Measurements from ENCODE around the gene ADRB2.
A peak's percentile ranks its signal among the peaks of the same experiment; 100 is the strongest.

ADRB2 gene

GRCh38 chr5:148834689-148835088, 8.3 kb downstream of the ADRB2 start:
- no peak overlapping the region for H3K27ac Mint-ChIP-seq
- DNase-seq (no peak), ATAC-seq (peak; percentile 60)
- peaks cover 2% of the 10 kb centered on the region for H3K27me3 Mint-ChIP-seq
- no peak overlapping the region for H3K4me3 Mint-ChIP-seq
- no peaks in the 10 kb centered on the region for H3K9me3 Mint-ChIP-seq
- peaks cover 12% of the 10 kb centered on the region for H3K4me1 Mint-ChIP-seq

GRCh38 chr5:148836272-148837250, 10.2 kb downstream of the ADRB2 start:
- Mint-ChIP-seq H3K4me3 (no peak overlapping the region), H3K4me1 (peaks cover 2% of the 10 kb centered on the region), H3K27ac (no peak overlapping the region), H3K9me3 (no peaks in the 10 kb centered on the region), H3K27me3 (peaks cover 12% of the 10 kb centered on the region)
- ATAC-seq: no peak
- DNase-seq: no peak

GRCh38 chr5:148837383-148837782, 11.0 kb downstream of the ADRB2 start:
- no peaks in the 10 kb centered on the region for H3K4me1 Mint-ChIP-seq
- ATAC-seq: no peak
- no peak overlapping the region for H3K27ac Mint-ChIP-seq
- no peak for DNase-seq
- peaks cover 12% of the 10 kb centered on the region for H3K27me3 Mint-ChIP-seq
- H3K4me3 Mint-ChIP-seq: no peak overlapping the region
- H3K9me3 Mint-ChIP-seq: no peaks in the 10 kb centered on the region

- H3K4me1 Mint-ChIP-seq: no peaks in the 10 kb centered on the region
- H3K27me3 Mint-ChIP-seq: peaks cover 12% of the 10 kb centered on the region
- ATAC-seq: no peak
- no peak for DNase-seq
- H3K9me3 Mint-ChIP-seq: no peaks in the 10 kb centered on the region
- H3K4me3 Mint-ChIP-seq: no peak overlapping the region
- H3K27ac Mint-ChIP-seq: no peak overlapping the region
Measured at GRCh38 chr5:148838357-148838756, 11.9 kb downstream of the ADRB2 start.

- no peak overlapping the region for H3K4me3 Mint-ChIP-seq
- ATAC-seq (peak; percentile 59), DNase-seq (no peak)
- H3K9me3 Mint-ChIP-seq: no peaks in the 10 kb centered on the region
- H3K27ac Mint-ChIP-seq: no peak overlapping the region
- peaks cover 12% of the 10 kb centered on the region for H3K27me3 Mint-ChIP-seq
- H3K4me1 Mint-ChIP-seq: no peaks in the 10 kb centered on the region
Measured at GRCh38 chr5:148839960-148840359, 13.5 kb downstream of the ADRB2 start.

- H3K9me3 Mint-ChIP-seq: no peaks in the 10 kb centered on the region
- no peak overlapping the region for H3K4me3 Mint-ChIP-seq
- no peak for DNase-seq
- H3K27ac Mint-ChIP-seq: no peak overlapping the region
- H3K4me1 Mint-ChIP-seq: peaks cover 2% of the 10 kb centered on the region
- H3K27me3 Mint-ChIP-seq: peaks cover 12% of the 10 kb centered on the region
- no peak for ATAC-seq
Measured at GRCh38 chr5:148840531-148840930, 14.1 kb downstream of the ADRB2 start.

GRCh38 chr5:148841519-148841918, 15.1 kb downstream of the ADRB2 start:
- peaks cover 6% of the 10 kb centered on the region for H3K4me1 Mint-ChIP-seq
- H3K9me3 Mint-ChIP-seq: no peaks in the 10 kb centered on the region
- no peak overlapping the region for H3K27ac Mint-ChIP-seq
- peaks cover 12% of the 10 kb centered on the region for H3K27me3 Mint-ChIP-seq
- no peak for DNase-seq
- no peak overlapping the region for H3K4me3 Mint-ChIP-seq
- no peak for ATAC-seq

GRCh38 chr5:148842161-148842560, 15.8 kb downstream of the ADRB2 start:
- Mint-ChIP-seq H3K27ac (no peak overlapping the region), H3K4me3 (no peak overlapping the region), H3K9me3 (no peaks in the 10 kb centered on the region), H3K4me1 (peaks cover 6% of the 10 kb centered on the region), H3K27me3 (peaks cover 12% of the 10 kb centered on the region)
- ATAC-seq (no peak), DNase-seq (no peak)

- Mint-ChIP-seq H3K4me1 (peaks cover 15% of the 10 kb centered on the region), H3K4me3 (no peak overlapping the region)
Measured at GRCh38 chr5:148843510-148844318, 17.3 kb downstream of the ADRB2 start.

GRCh38 chr5:148844433-148845280, 18.2 kb downstream of the ADRB2 start:
- Mint-ChIP-seq H3K27me3 (peaks cover 10% of the 10 kb centered on the region), H3K27ac (no peak overlapping the region), H3K9me3 (peaks cover 6 to 15% of the 10 kb centered on the region in 2 donors), H3K4me1 (peaks cover 24% of the 10 kb centered on the region), H3K4me3 (no peak overlapping the region)
- no peak for DNase-seq
- no peak for ATAC-seq

More at GRCh38 chr5:148843510-148844318, 17.3 kb downstream of the ADRB2 start:
- H3K9me3 Mint-ChIP-seq: peaks cover 6 to 8% of the 10 kb centered on the region in 2 donors
- DNase-seq: no peak
- H3K27ac Mint-ChIP-seq: no peak overlapping the region
- ATAC-seq: no peak
- peaks cover 12% of the 10 kb centered on the region for H3K27me3 Mint-ChIP-seq

GRCh38 chr5:148846930-148847329, 20.5 kb downstream of the ADRB2 start:
- H3K4me1 Mint-ChIP-seq: peaks cover 28% of the 10 kb centered on the region
- ATAC-seq (no peak), DNase-seq (no peak)
- H3K4me3 Mint-ChIP-seq: no peak overlapping the region
- H3K9me3 Mint-ChIP-seq: peaks cover 6 to 15% of the 10 kb centered on the region in 2 donors
- no peaks in the 10 kb centered on the region for H3K27me3 Mint-ChIP-seq
- no peak overlapping the region for H3K27ac Mint-ChIP-seq

GRCh38 chr5:148847456-148847855, 21.0 kb downstream of the ADRB2 start:
- Mint-ChIP-seq H3K27ac (peak overlapping the region in 1 of 2 donors; percentile 20), H3K4me3 (no peak overlapping the region), H3K9me3 (peaks cover 6 to 15% of the 10 kb centered on the region in 2 donors), H3K4me1 (peaks cover 28% of the 10 kb centered on the region), H3K27me3 (no peaks in the 10 kb centered on the region)
- ATAC-seq (no peak), DNase-seq (no peak)

GRCh38 chr5:148848393-148849031, 22.1 kb downstream of the ADRB2 start:
- peak; percentile 64 for ATAC-seq
- peak overlapping the region; percentile 38 to 91 for H3K27ac Mint-ChIP-seq
- H3K4me1 Mint-ChIP-seq: peaks cover 28% of the 10 kb centered on the region
- no peaks in the 10 kb centered on the region for H3K27me3 Mint-ChIP-seq
- DNase-seq: no peak
- H3K4me3 Mint-ChIP-seq: no peak overlapping the region
- H3K9me3 Mint-ChIP-seq: peaks cover 6 to 15% of the 10 kb centered on the region in 2 donors

GRCh38 chr5:148849461-148849860, 23.1 kb downstream of the ADRB2 start:
- ATAC-seq: peak; percentile 93
- Mint-ChIP-seq H3K27me3 (no peaks in the 10 kb centered on the region), H3K4me3 (no peak overlapping the region), H3K4me1 (peaks cover 33% of the 10 kb centered on the region), H3K9me3 (peaks cover 6 to 15% of the 10 kb centered on the region in 2 donors), H3K27ac (peak overlapping the region in 1 of 2 donors; percentile 83)
- no peak for DNase-seq

- Mint-ChIP-seq H3K4me3 (no peak overlapping the region), H3K9me3 (peaks cover 6 to 15% of the 10 kb centered on the region in 2 donors), H3K4me1 (peaks cover 38% of the 10 kb centered on the region), H3K27ac (no peak overlapping the region), H3K27me3 (no peaks in the 10 kb centered on the region)
- ATAC-seq: no peak
- no peak for DNase-seq
Measured at GRCh38 chr5:148850836-148851235, 24.4 kb downstream of the ADRB2 start.

Data from stimulated activated naive CD8-positive, alpha-beta T cell treated with anti-CD3 and anti-CD28 coated beads, Interleukin-15, amount 100 ng/mL, for 72 hours (primary cell).